SK-N-SH treated with all-trans-retinoic acid at 6 μM for 48 hours (cell line): ENCODE data around the gene MMP21.

Source experiments
- ARNTL ChIP-seq: fragments of 450-650 bp; formaldehyde crosslinking; IDR thresholded peaks from 2 replicates; pipeline ENCODE4 v1.5.0; 2020; ENCODE audit warnings: low read depth, mild to moderate bottlenecking, moderate library complexity, borderline replicate concordance
- BACH2 ChIP-seq: fragments of 250-450 bp; sonication (Bioruptor Pico); IDR thresholded peaks from 2 replicates; pipeline ENCODE4 v1.9.0; 2021; ENCODE audit warnings: mild to moderate bottlenecking, borderline replicate concordance
- CREB5 ChIP-seq: fragments of 250-450 bp; sonication (Bioruptor Pico); IDR thresholded peaks from 2 replicates; pipeline ENCODE4 v1.5.1; 2020; ENCODE audit warnings: low read depth, mild to moderate bottlenecking, moderate library complexity
- GLIS3 ChIP-seq: fragments of 250-450 bp; sonication (Bioruptor Pico); IDR thresholded peaks from 2 replicates; pipeline ENCODE4 v1.5.0; 2020; ENCODE audit warnings: mild to moderate bottlenecking, moderate library complexity
- ISL1 ChIP-seq: fragments of 250-450 bp; sonication (Bioruptor Pico); IDR thresholded peaks from 2 replicates; pipeline ENCODE4 v2.1.2; 2022; ENCODE audit warnings: mild to moderate bottlenecking, moderate library complexity
- PATZ1 ChIP-seq: fragments of 250-450 bp; sonication (Bioruptor Pico); IDR thresholded peaks from 2 replicates; pipeline ENCODE4 v1.8.0; 2020; ENCODE audit warnings: mild to moderate bottlenecking, moderate library complexity, borderline replicate concordance
- TOX ChIP-seq: fragments of 250-450 bp; sonication (Bioruptor Pico); IDR thresholded peaks from 2 replicates; pipeline ENCODE4 v1.8.0; 2021; ENCODE audit warnings: mild to moderate bottlenecking, moderate library complexity, borderline replicate concordance
- ZFP3 ChIP-seq: fragments of 250-450 bp; sonication (Bioruptor Pico); IDR thresholded peaks from 2 replicates; pipeline ENCODE4 v1.5.0; 2020; ENCODE audit warnings: mild to moderate bottlenecking, moderate library complexity
- ZFP30 ChIP-seq: fragments of 450-650 bp; formaldehyde crosslinking; IDR thresholded peaks from 2 replicates; pipeline ENCODE4 v1.5.0; 2022; ENCODE audit warnings: mild to moderate bottlenecking, moderate library complexity
- ZNF70 ChIP-seq: fragments of 450-650 bp; formaldehyde crosslinking; IDR thresholded peaks from 2 replicates; pipeline ENCODE4 v1.5.0; 2020; ENCODE audit warnings: mild to moderate bottlenecking, moderate library complexity

GRCh38 chr10:125824736-125825135, 49.1 kb upstream of the MMP21 start:
- no peak for TF ChIP-seq ISL1
- no peak for TF ChIP-seq CREB5 (CRISPR knock-in tag)
- TF ChIP-seq GLIS3 (CRISPR knock-in tag), result no peak
- no peak for TF ChIP-seq PATZ1 (CRISPR knock-in tag)
- TF ChIP-seq ZFP3, result no peak
- TF ChIP-seq ARNTL, result no peak
- no peak for TF ChIP-seq ZFP30
- TF ChIP-seq ZNF70 (CRISPR knock-in tag), result no peak
- TF ChIP-seq TOX (CRISPR knock-in tag), result no peak
- no peak for TF ChIP-seq BACH2 (CRISPR knock-in tag)
